Smooth muscle cell (in vitro differentiated cells): ENCODE measurements around the gene INPP5K. TPM values are rescaled to one million over a fixed set of nuclear protein-coding genes. Genes with fewer than 3 reads are reported as not detected.

Experiments
- DNase-seq: peaks from one replicate; lab custom pipeline; 2025; ENCODE audit not compliant: unreplicated experiment; lab: John Stamatoyannopoulos, UW
- H2AFZ ChIP-seq: fragments of 200-600 bp; sonication (generic); 2 replicates; pipeline ENCODE4 v1.6.0; 2016; ENCODE audit warnings: antibody characterized with exemption, low read depth, mild to moderate bottlenecking
- H3F3A ChIP-seq: fragments of 200-600 bp; sonication (generic); 2 replicates; pipeline ENCODE4 v1.6.0; 2017; ENCODE audit warnings: antibody characterized with exemption, low read depth
- H3K27ac ChIP-seq: fragments of 200-600 bp; sonication (generic); 2 replicates; pipeline ENCODE4 v1.5.1; 2016; ENCODE audit warnings: low read depth, mild to moderate bottlenecking
- H3K27me3 ChIP-seq: fragments of 200-600 bp; sonication (generic); 2 replicates; pipeline ENCODE4 v1.6.1; 2016; ENCODE audit warnings: low read depth, mild to moderate bottlenecking
- H3K36me3 ChIP-seq: fragments of 200-600 bp; sonication (generic); 2 replicates; pipeline ENCODE4 v1.5.1; 2016; ENCODE audit warnings: low read depth
- H3K4me1 ChIP-seq: fragments of 200-600 bp; sonication (generic); 2 replicates; pipeline ENCODE4 v1.5.1; 2016; ENCODE audit warnings: low read depth
- H3K4me2 ChIP-seq: fragments of 200-600 bp; sonication (generic); 2 replicates; pipeline ENCODE4 v1.6.0; 2016; ENCODE audit warnings: mild to moderate bottlenecking
- H3K4me3 ChIP-seq: fragments of 200-600 bp; sonication (generic); 2 replicates; pipeline ENCODE4 v1.5.1; 2016; ENCODE audit warnings: mild to moderate bottlenecking
- H3K79me2 ChIP-seq: fragments of 200-600 bp; sonication (generic); 2 replicates; pipeline ENCODE4 v1.6.0; 2016; ENCODE audit warnings: low read depth, mild to moderate bottlenecking
- H3K9ac ChIP-seq: fragments of 200-600 bp; sonication (generic); 2 replicates; pipeline ENCODE4 v1.6.0; 2016; ENCODE audit warnings: low read depth
- H3K9me3 ChIP-seq: fragments of 200-600 bp; sonication (generic); replicated peaks from 2 replicates; pipeline ENCODE4 v1.5.1; 2016; ENCODE audit warnings: low read depth
- H4K20me1 ChIP-seq: fragments of 200-600 bp; sonication (generic); 2 replicates; pipeline ENCODE4 v1.6.0; 2016; ENCODE audit warnings: low read depth
- CTCF ChIP-seq: fragments of 200-600 bp; sonication (generic); IDR thresholded peaks from 2 replicates; pipeline ENCODE4 v1.5.1; 2017; ENCODE audit warnings: borderline replicate concordance, mild to moderate bottlenecking, antibody characterized with exemption; ENCODE audit not compliant: insufficient read depth, poor library complexity, severe bottlenecking
- WGBS: methylation state at CpG from one replicate; pipeline ENCODE4 v1.1.7; 2016; ENCODE audit warnings: low lambda C conversion rate; 5-methylcytosine and 5-hydroxymethylcytosine counted together
- polyA plus RNA-seq: library from polyadenylated mRNA; unstranded; fragments of >200 nt; fragmentation: Nextera tagmentation; extraction: Ambion mirVana; gene quantifications from 2 replicates; pipeline ENCODE4 v1.2.1, GENCODE V29; 2016
- total RNA-seq: library from RNA; depleted of rRNA; stranded (reverse); fragments of >200 nt; gene quantifications from 2 replicates; pipeline ENCODE4 v1.2.3, GENCODE V29; 2014

The INPP5K gene
- total and polyA plus RNA-seq, 2 experiments from 2014 or later = 9.6 to 12.6 TPM

- Histone ChIP-seq H3K9ac (peak within 1 kb of the TSS; percentile 44), H3K27me3 (no peaks in the 10 kb centered on the region), H4K20me1 (no peaks in the 10 kb centered on the region), H3K4me3 (peak within 1 kb of the TSS; percentile 60), H3K79me2 (peaks cover 22% of the 10 kb centered on the region), H3K9me3 (no peaks in the 10 kb centered on the region), H3K4me1 (peaks cover 4% of the 10 kb centered on the region), H3K36me3 (no peaks in the 10 kb centered on the region), H3F3A (peaks cover 19% of the 10 kb centered on the region), H3K27ac (peak within 1 kb of the TSS; percentile 38), H3K4me2 (peak within 1 kb of the TSS; percentile 94), H2AFZ (no peak within 1 kb of the TSS)
- 43% methylated on average over 33 of the region's 35 CpGs for WGBS
- DNase-seq = no peak
- TF ChIP-seq CTCF = no peak
Observed at GRCh38 chr17:1492249-1493206, 23.9 kb downstream of the INPP5K start, which contains the start of gene MYO1C. MYO1C (minus strand) TSS chr17:1492686; CDS start chr17:1492487, 199 bp downstream.

- Histone ChIP-seq H3K79me2 (peaks cover 22% of the 10 kb centered on the region), H3K27ac (peak overlapping the region; percentile 61), H3K36me3 (no peaks in the 10 kb centered on the region), H3K4me2 (peak overlapping the region; percentile 98), H3K27me3 (no peaks in the 10 kb centered on the region), H3F3A (peaks cover 24% of the 10 kb centered on the region), H3K9me3 (no peaks in the 10 kb centered on the region), H2AFZ (no peak overlapping the region), H3K4me1 (peaks cover 9% of the 10 kb centered on the region), H4K20me1 (no peaks in the 10 kb centered on the region), H3K4me3 (peak overlapping the region; percentile 79), H3K9ac (peak overlapping the region; percentile 76)
- TF ChIP-seq CTCF = no peak
- peak; percentile 46 for DNase-seq
- WGBS = 9% methylated on average over 17 of the region's 94 CpGs
Observed at GRCh38 chr17:1491443-1492248, 24.8 kb downstream of the INPP5K start.

DNA sequence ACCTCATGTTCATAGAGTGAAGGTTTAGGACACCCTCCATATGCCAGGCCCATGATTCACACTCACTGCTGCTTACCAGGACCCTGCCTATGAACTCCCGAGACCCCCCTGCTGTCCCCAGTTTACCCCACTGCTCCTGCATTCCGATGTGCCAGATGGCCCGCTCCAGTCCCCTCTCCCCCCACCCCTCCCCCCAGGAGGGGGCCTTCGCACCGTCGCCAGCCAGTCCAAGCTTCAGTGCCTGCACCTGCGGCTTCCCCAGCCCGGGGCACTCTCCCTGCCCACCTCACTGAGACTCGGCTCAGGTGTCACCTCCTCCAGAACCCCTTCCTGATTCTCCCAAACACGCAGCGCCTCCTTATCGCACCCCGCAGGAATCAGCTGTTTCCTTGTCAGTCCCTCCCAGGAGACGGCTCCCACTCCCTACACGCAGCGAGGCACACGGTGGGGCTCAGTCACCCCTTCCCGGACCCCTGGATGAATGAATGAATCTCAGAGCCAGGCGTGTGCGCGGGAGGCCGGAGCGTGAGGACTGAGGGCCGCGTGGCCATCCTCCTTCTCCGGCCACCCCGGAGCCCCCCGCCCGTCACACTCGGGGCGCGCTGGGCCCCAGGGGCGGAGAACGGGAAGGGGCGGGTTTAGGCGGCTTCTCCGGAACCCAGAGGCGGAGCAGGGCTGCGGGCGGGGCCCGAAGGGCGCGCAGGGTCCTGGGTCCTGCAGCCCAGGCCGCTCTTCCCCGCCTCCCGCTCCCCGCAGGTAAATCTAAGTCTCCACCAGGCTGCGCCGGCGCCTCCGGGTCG lies 25.6 kb downstream of the INPP5K start:
- DNase-seq = peak; percentile 21
- H3K27me3 ChIP-seq = no peaks in the 10 kb centered on the region
- peaks cover 9% of the 10 kb centered on the region for H3K4me1 ChIP-seq
- peak overlapping the region; percentile 61 for H3K27ac ChIP-seq
- H3K4me2 ChIP-seq = peak overlapping the region; percentile 98
- H3K36me3 ChIP-seq = no peaks in the 10 kb centered on the region
- TF ChIP-seq CTCF = no peak
- peaks cover 24% of the 10 kb centered on the region for H3F3A ChIP-seq
- H3K9ac ChIP-seq = peak overlapping the region; percentile 76
- peaks cover 22% of the 10 kb centered on the region for H3K79me2 ChIP-seq
- H2AFZ ChIP-seq = no peak overlapping the region
- H3K9me3 ChIP-seq = no peaks in the 10 kb centered on the region
- peak overlapping the region; percentile 79 for H3K4me3 ChIP-seq
- no peaks in the 10 kb centered on the region for H4K20me1 ChIP-seq
- WGBS = under 1% methylated on average over 37 of the region's 52 CpGs
